Suprapubic skin (tissue), 4 donors: ENCODE data around the gene ATP1A4. TPM values are rescaled to one million over a fixed set of nuclear protein-coding genes. Genes with fewer than 3 reads are reported as not detected.

Experiments
- DNase-seq, 2 donors: peaks; one replicate each; pipeline ENCODE4 v3.0.0-alpha.2; 2019; ENCODE audit warnings: low spot score in 2 of 2
- H3K27ac ChIP-seq: fragments of 200-600 bp; sonication (generic); one replicate; pipeline ENCODE4 v1.5.1; 2019
- H3K27me3 ChIP-seq: fragments of 200-600 bp; sonication (generic); one replicate; pipeline ENCODE4 v1.5.1; 2019
- H3K36me3 ChIP-seq: fragments of 200-600 bp; sonication (generic); one replicate; pipeline ENCODE4 v1.5.1; 2019
- H3K4me1 ChIP-seq: fragments of 200-600 bp; sonication (generic); one replicate; pipeline ENCODE4 v1.5.1; 2019
- H3K4me3 ChIP-seq: fragments of 200-600 bp; sonication (generic); one replicate; pipeline ENCODE4 v1.5.1; 2019; ENCODE audit warnings: mild to moderate bottlenecking
- H3K9me3 ChIP-seq: fragments of 200-600 bp; sonication (generic); one replicate; pipeline ENCODE4 v1.5.1; 2019
- EP300 ChIP-seq: sonication (generic); formaldehyde crosslinking; IDR thresholded peaks from one replicate; pipeline ENCODE4 v1.6.1; 2017; ENCODE audit warnings: antibody characterized with exemption
- POLR2A ChIP-seq, 2 donors: fragments of 450-650 bp; IDR thresholded peaks; one replicate each; pipeline ENCODE4 v1.6.1; 2017; ENCODE audit warnings: antibody characterized with exemption in 2 of 2, mild to moderate bottlenecking in 2 of 2, moderate library complexity in 2 of 2
- POLR2AphosphoS5 ChIP-seq, 3 donors: sonication (generic); formaldehyde crosslinking; IDR thresholded peaks; one replicate each; pipeline ENCODE4 v1.6.1; 2017; ENCODE audit warnings: antibody characterized with exemption in 3 of 3
- WGBS: methylation state at CpG from one replicate; pipeline ENCODE4 v1.1.5; 2018; 5-methylcytosine and 5-hydroxymethylcytosine counted together
- total RNA-seq, 4 donors: library from RNA; depleted of rRNA; stranded (reverse); fragments of >200 nt; gene quantifications; one replicate each; pipeline ENCODE4 v1.1.0, GENCODE V29; 2016
- TF ChIP-seq, protein P1 (sequence below), 2 donors: fragments of 200-600 bp in 1 of 2; fragments of 450-650 bp in 1 of 2; sonication (generic) in 1 of 2; IDR thresholded peaks; one replicate each; pipeline ENCODE4 v1.5.1; 2016 to 2019; ENCODE audit warnings: antibody characterized with exemption in 2 of 2, mild to moderate bottlenecking in 1 of 2, moderate library complexity in 1 of 2

The ATP1A4 gene
- total RNA-seq, 4 donors from 2014 or later, result not detected

DNA sequence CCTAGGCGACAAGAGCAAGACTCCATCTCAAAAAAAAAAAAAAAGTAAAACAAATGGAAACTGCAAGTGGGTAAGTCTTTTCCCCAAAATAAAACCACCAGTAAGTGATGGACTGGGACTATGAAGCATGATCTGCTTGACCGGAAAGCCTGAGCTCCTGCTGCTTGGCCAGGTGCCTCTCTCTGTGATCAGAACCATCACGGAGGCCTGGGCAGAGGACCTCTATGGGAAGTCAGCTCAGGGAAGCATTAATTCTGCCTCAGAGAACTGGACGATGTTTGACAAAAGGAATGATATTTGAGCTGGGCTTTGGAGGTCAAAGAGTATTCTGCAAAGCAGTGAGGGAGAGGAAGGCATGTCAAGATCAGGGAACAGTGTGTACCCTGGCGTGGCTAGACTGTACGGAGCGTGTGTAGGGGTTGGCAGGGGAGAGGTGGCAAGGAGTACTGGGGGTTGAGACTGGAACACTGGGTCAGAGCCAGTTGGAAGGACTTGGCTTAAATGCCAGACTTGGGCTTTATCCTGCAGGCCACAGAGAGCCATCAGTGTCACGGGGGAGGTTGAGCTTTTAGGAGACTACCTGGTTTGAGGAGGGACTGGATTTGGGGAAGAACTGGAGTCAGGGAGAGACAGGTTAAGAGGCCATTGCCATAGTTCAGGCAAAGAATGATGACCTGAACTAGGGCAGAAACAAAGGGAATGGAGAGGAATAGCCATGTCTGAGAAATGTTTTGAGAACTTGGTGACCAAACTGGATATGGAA, 19.4 kb upstream of the ATP1A4 start:
- Histone ChIP-seq H3K27me3 (no peaks in the 10 kb centered on the region), H3K9me3 (no peaks in the 10 kb centered on the region), H3K36me3 (no peaks in the 10 kb centered on the region), H3K27ac (peak overlapping the region; percentile 36), H3K4me3 (no peak overlapping the region), H3K4me1 (peaks cover 4% of the 10 kb centered on the region)
- TF ChIP-seq POLR2A (IDR thresholded peaks at IDR 0.05), result no peak
- TF ChIP-seq EP300, result peak; percentile 94
- TF ChIP-seq, protein P1, sequence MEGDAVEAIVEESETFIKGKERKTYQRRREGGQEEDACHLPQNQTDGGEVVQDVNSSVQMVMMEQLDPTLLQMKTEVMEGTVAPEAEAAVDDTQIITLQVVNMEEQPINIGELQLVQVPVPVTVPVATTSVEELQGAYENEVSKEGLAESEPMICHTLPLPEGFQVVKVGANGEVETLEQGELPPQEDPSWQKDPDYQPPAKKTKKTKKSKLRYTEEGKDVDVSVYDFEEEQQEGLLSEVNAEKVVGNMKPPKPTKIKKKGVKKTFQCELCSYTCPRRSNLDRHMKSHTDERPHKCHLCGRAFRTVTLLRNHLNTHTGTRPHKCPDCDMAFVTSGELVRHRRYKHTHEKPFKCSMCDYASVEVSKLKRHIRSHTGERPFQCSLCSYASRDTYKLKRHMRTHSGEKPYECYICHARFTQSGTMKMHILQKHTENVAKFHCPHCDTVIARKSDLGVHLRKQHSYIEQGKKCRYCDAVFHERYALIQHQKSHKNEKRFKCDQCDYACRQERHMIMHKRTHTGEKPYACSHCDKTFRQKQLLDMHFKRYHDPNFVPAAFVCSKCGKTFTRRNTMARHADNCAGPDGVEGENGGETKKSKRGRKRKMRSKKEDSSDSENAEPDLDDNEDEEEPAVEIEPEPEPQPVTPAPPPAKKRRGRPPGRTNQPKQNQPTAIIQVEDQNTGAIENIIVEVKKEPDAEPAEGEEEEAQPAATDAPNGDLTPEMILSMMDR (IDR thresholded peaks at IDR 0.05), result no peak
- no peak for DNase-seq
- WGBS, result 83% methylated on average over 8 of the region's 8 CpGs

DNA sequence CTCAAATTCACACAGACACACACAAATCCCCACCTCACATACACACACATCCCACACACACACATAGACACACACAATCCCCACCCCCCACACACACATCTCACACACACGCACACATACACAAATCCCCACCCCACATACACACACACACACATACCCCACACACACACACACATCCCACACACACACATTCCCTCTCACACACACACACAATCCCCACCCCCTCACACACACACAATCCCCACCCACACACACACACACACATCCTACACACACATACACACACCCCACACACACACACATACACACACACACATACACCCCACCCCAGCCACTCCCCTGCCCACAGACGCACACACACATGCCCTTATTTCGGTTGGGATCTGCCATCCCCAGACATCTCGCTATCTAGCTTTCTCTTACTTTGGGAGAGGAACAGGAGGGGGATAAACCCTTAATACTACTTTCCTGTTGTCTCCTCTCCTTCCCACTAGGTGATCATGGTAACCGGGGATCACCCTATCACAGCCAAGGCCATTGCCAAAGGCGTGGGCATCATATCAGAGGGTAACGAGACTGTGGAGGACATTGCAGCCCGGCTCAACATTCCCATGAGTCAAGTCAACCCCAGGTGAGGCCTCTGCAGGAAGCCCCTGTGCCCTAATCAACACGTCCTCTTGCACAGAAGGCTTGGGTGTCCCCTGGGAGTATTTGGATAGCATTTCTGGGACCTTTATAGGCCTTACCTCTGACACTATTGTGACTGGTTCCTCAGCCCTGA, 17.2 kb upstream of the ATP1A4 start:
- H3K27me3 ChIP-seq, result no peaks in the 10 kb centered on the region
- no peak overlapping the region for H3K4me3 ChIP-seq
- WGBS, result 91% methylated on average over 9 of the region's 9 CpGs
- H3K36me3 ChIP-seq, result no peaks in the 10 kb centered on the region
- TF ChIP-seq, protein P1 (IDR thresholded peaks at IDR 0.05), result no peak
- TF ChIP-seq EP300, result no peak
- no peak for TF ChIP-seq POLR2AphosphoS5 (IDR thresholded peaks at IDR 0.05)
- TF ChIP-seq POLR2A (IDR thresholded peaks at IDR 0.05), result no peak
- DNase-seq, result peak in 1 of 2 donors; percentile 16
- peaks cover 4% of the 10 kb centered on the region for H3K4me1 ChIP-seq
- no peak overlapping the region for H3K27ac ChIP-seq
- H3K9me3 ChIP-seq, result no peaks in the 10 kb centered on the region

DNA sequence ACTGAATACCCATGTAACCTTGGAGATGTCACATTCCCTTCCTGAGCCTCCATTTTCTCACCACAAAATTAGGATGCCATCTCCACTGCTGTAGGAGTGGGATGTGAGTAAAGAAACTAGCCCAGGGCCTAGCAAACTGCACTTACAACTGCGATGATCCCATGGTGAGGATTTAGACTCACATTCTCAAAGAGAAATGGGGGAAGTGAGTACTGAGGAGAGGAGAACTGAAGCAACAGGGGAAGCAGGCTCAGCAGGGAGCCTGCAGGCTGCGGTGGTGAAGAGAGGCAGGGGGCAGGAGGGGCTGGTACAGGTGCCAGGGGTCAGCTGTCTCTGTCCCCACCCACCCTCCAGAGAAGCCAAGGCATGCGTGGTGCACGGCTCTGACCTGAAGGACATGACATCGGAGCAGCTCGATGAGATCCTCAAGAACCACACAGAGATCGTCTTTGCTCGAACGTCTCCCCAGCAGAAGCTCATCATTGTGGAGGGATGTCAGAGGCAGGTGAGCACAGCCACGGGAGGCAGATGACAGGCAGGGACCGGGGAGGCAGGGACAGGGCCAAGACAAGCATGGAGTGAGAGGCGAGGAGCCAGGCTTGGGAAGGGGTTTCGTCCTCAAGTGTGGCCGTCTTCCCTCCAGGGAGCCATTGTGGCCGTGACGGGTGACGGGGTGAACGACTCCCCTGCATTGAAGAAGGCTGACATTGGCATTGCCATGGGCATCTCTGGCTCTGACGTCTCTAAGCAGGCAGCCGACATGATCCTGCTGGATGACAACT, 16.4 kb upstream of the ATP1A4 start:
- peak in 1 of 2 donors; percentile 43 for DNase-seq
- H3K4me3 ChIP-seq, result no peak overlapping the region
- no peak for TF ChIP-seq POLR2AphosphoS5 (IDR thresholded peaks at IDR 0.05)
- H3K36me3 ChIP-seq, result no peaks in the 10 kb centered on the region
- H3K27ac ChIP-seq, result no peak overlapping the region
- no peaks in the 10 kb centered on the region for H3K9me3 ChIP-seq
- H3K27me3 ChIP-seq, result no peaks in the 10 kb centered on the region
- H3K4me1 ChIP-seq, result peaks cover 4% of the 10 kb centered on the region
- 86% methylated on average over 20 of the region's 20 CpGs for whole genome bisulfite sequencing

DNA sequence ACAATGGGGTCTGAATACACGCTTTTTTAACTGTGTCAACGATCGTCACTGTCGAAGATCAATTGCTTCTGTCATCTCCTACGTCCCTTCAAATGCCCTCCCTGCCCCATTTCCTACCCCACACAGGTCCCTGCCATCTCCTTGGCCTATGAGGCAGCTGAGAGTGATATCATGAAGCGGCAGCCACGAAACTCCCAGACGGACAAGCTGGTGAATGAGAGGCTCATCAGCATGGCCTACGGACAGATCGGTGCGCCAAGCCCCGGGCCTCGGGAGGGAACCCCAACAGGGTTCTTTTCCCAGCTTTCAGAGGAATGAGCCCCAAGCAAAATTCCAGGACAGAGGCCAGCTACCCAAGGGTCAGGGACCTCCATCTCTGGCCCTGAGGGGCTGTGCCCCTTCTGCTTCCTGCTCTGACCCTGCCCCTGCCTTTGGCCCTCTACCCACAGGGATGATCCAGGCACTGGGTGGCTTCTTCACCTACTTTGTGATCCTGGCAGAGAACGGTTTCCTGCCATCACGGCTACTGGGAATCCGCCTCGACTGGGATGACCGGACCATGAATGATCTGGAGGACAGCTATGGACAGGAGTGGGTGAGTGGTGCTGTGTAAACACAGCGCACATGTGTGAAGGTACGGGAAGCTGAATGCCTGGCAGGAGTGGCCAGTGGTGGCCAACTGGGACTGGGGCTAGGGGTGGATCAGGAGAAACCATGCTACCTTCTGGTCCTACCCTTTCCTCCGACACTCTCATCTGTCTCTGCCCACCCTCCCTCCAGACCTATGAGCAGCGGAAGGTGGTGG, 15.1 kb upstream of the ATP1A4 start:
- H3K27ac ChIP-seq, result no peak overlapping the region
- DNase-seq, result peak in 1 of 2 donors; percentile 47

DNA sequence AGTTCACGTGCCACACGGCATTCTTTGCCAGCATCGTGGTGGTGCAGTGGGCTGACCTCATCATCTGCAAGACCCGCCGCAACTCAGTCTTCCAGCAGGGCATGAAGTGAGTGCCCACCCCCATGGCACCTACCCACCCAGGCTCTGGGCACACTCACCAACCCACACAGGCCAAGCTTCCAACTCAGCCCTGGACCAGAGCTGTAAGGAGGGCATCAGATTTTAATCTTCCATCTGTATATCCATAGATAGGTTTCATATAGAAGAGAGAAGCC, 14.5 kb upstream of the ATP1A4 start:
- H3K9me3 ChIP-seq, result no peaks in the 10 kb centered on the region
- H3K4me3 ChIP-seq, result no peak overlapping the region
- H3K4me1 ChIP-seq, result no peaks in the 10 kb centered on the region
- DNase-seq, result no peak
- H3K27ac ChIP-seq, result no peak overlapping the region
- TF ChIP-seq POLR2AphosphoS5 (IDR thresholded peaks at IDR 0.05), result no peak
- H3K36me3 ChIP-seq, result no peaks in the 10 kb centered on the region
- 99% methylated on average over 5 of the region's 5 CpGs for WGBS
- H3K27me3 ChIP-seq, result no peaks in the 10 kb centered on the region

More for the DNA sequence above, 15.1 kb upstream of the ATP1A4 start:
- TF ChIP-seq POLR2A (IDR thresholded peaks at IDR 0.05) (no peak), EP300 (no peak), POLR2AphosphoS5 (IDR thresholded peaks at IDR 0.05) (no peak)
- TF ChIP-seq, protein P1 (IDR thresholded peaks at IDR 0.05), result no peak
- 88% methylated on average over 17 of the region's 22 CpGs for WGBS
- H3K4me3 ChIP-seq, result no peak overlapping the region
- peaks cover 2% of the 10 kb centered on the region for H3K4me1 ChIP-seq
- H3K27me3 ChIP-seq, result no peaks in the 10 kb centered on the region
- H3K36me3 ChIP-seq, result no peaks in the 10 kb centered on the region
- no peaks in the 10 kb centered on the region for H3K9me3 ChIP-seq
